Nephron (organoid): ENCODE measurements around the gene SLC1A5.

Experiments
- H3K27ac Mint-ChIP-seq, 3 experiments: 2 replicates each; pipeline ENCODE4 v1.8.0; 2020; ENCODE audit warnings: mixed read lengths in 3 of 3, mild to moderate bottlenecking in 2 of 3, moderate library complexity in 1 of 3
- H3K27me3 Mint-ChIP-seq: 2 replicates; pipeline ENCODE4 v1.8.0; 2021; ENCODE audit warnings: low read depth, mild to moderate bottlenecking, moderate library complexity, mixed read lengths
- H3K36me3 Mint-ChIP-seq: 2 replicates; pipeline ENCODE4 v1.8.0; 2020; ENCODE audit warnings: low read depth, mixed read lengths
- H3K4me1 Mint-ChIP-seq: 2 replicates; pipeline ENCODE4 v1.8.0; 2020; ENCODE audit warnings: mixed read lengths
- H3K4me3 Mint-ChIP-seq, 3 experiments: 2 replicates each; pipeline ENCODE4 v1.8.0; 2020; ENCODE audit warnings: mild to moderate bottlenecking in 3 of 3, mixed read lengths in 3 of 3, moderate library complexity in 2 of 3
- H3K9me3 Mint-ChIP-seq: 2 replicates; pipeline ENCODE4 v1.8.0; 2020; ENCODE audit warnings: mixed read lengths
- TF ChIP-seq, protein P1 (sequence below), 3 experiments: fragments of 200-600 bp; sonication (generic); IDR thresholded peaks; one replicate each; pipeline ENCODE4 v1.5.0; 2021; ENCODE audit warnings: antibody characterized with exemption in 3 of 3; ENCODE audit not compliant: unreplicated experiment in 3 of 3

The SLC1A5 gene

GRCh38 chr19:46731584-46731983, 56.8 kb downstream of the SLC1A5 start:
- TF ChIP-seq, protein P1, sequence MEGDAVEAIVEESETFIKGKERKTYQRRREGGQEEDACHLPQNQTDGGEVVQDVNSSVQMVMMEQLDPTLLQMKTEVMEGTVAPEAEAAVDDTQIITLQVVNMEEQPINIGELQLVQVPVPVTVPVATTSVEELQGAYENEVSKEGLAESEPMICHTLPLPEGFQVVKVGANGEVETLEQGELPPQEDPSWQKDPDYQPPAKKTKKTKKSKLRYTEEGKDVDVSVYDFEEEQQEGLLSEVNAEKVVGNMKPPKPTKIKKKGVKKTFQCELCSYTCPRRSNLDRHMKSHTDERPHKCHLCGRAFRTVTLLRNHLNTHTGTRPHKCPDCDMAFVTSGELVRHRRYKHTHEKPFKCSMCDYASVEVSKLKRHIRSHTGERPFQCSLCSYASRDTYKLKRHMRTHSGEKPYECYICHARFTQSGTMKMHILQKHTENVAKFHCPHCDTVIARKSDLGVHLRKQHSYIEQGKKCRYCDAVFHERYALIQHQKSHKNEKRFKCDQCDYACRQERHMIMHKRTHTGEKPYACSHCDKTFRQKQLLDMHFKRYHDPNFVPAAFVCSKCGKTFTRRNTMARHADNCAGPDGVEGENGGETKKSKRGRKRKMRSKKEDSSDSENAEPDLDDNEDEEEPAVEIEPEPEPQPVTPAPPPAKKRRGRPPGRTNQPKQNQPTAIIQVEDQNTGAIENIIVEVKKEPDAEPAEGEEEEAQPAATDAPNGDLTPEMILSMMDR (IDR thresholded peaks at IDR 0.05; ENCODE audit: unreplicated experiment in 3 of 3) = no peak
- Mint-ChIP-seq H3K9me3 (no peaks in the 10 kb centered on the region), H3K36me3 (peaks cover 46% of the 10 kb centered on the region), H3K4me1 (peaks cover 25% of the 10 kb centered on the region), H3K4me3 (no peak overlapping the region), H3K27me3 (no peaks in the 10 kb centered on the region), H3K27ac (peak overlapping the region; percentile 18 to 37 (median 27))

- Mint-ChIP-seq H3K9me3 (no peaks in the 10 kb centered on the region), H3K4me1 (peaks cover 28% of the 10 kb centered on the region), H3K27me3 (no peaks in the 10 kb centered on the region), H3K27ac (peak overlapping the region in 2 of 3 experiments; percentile 15 to 37), H3K4me3 (no peak overlapping the region), H3K36me3 (peaks cover 47% of the 10 kb centered on the region)
- TF ChIP-seq, protein P1 (IDR thresholded peaks at IDR 0.05; ENCODE audit: unreplicated experiment in 3 of 3) = no peak
Measured at GRCh38 chr19:46731007-46731501, 57.3 kb downstream of the SLC1A5 start.

- H3K4me1 Mint-ChIP-seq = peaks cover 33% of the 10 kb centered on the region
- no peaks in the 10 kb centered on the region for H3K9me3 Mint-ChIP-seq
- TF ChIP-seq, protein P1 (IDR thresholded peaks at IDR 0.05; ENCODE audit: unreplicated experiment in 3 of 3) = no peak
- no peaks in the 10 kb centered on the region for H3K27me3 Mint-ChIP-seq
- peak overlapping the region in 2 of 3 experiments; percentile 15 to 37 for H3K27ac Mint-ChIP-seq
- peaks cover 52% of the 10 kb centered on the region for H3K36me3 Mint-ChIP-seq
- H3K4me3 Mint-ChIP-seq = no peak overlapping the region
Measured at GRCh38 chr19:46730595-46730994, 57.8 kb downstream of the SLC1A5 start.

- TF ChIP-seq, protein P1 (IDR thresholded peaks at IDR 0.05; ENCODE audit: unreplicated experiment in 3 of 3) = no peak
- no peak overlapping the region for H3K27ac Mint-ChIP-seq
- no peak overlapping the region for H3K4me3 Mint-ChIP-seq
- peaks cover 54% of the 10 kb centered on the region for H3K36me3 Mint-ChIP-seq
- H3K4me1 Mint-ChIP-seq = peaks cover 33% of the 10 kb centered on the region
- H3K9me3 Mint-ChIP-seq = no peaks in the 10 kb centered on the region
- H3K27me3 Mint-ChIP-seq = no peaks in the 10 kb centered on the region
Measured at GRCh38 chr19:46730187-46730586, 58.2 kb downstream of the SLC1A5 start.

DNA sequence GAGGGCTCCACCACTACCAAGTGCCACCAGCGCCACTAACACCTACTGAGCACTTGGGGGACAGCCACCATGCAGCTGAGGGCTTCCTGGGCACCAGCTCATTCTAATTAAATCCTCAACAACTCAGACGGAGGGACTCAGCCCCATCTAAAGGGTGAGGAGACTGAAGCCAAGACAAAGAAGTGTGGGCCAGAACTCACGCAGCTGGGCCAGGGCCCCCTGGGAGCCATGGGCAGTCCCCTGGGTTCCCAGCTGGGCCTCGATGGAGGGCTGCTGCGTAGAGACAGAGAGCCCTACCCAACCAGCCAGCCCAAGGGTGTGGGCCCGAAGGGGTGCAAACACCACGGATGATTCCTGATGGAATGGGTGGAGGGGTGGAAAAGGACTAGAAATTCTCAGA, 58.7 kb downstream of the SLC1A5 start:
- Mint-ChIP-seq H3K36me3 (peaks cover 54% of the 10 kb centered on the region), H3K27me3 (no peaks in the 10 kb centered on the region), H3K27ac (no peak overlapping the region), H3K4me1 (peaks cover 33% of the 10 kb centered on the region), H3K9me3 (no peaks in the 10 kb centered on the region), H3K4me3 (no peak overlapping the region)
- TF ChIP-seq, protein P1 (IDR thresholded peaks at IDR 0.05; ENCODE audit: unreplicated experiment in 3 of 3) = no peak

GRCh38 chr19:46728693-46729339, 59.6 kb downstream of the SLC1A5 start:
- peak overlapping the region; percentile 66 to 83 (median 77) for H3K27ac Mint-ChIP-seq
- no peaks in the 10 kb centered on the region for H3K27me3 Mint-ChIP-seq
- H3K4me3 Mint-ChIP-seq = peak overlapping the region in 1 of 3 experiments; percentile 17
- TF ChIP-seq, protein P1 (IDR thresholded peaks at IDR 0.05; ENCODE audit: unreplicated experiment in 3 of 3) = peak; percentile 87 to 89 (median 87)
- no peaks in the 10 kb centered on the region for H3K9me3 Mint-ChIP-seq
- H3K36me3 Mint-ChIP-seq = peaks cover 52% of the 10 kb centered on the region
- peaks cover 33% of the 10 kb centered on the region for H3K4me1 Mint-ChIP-seq
